NOMO-1 treated with DMSO at 0.1 percent for 48 hours (cell line): ENCODE data around the gene GALNT3.
A peak's percentile ranks its signal among the peaks of the same experiment; 100 is the strongest.

Experiments used
- DNase-seq: peaks from one replicate; lab custom pipeline; 2025; ENCODE audit not compliant: unreplicated experiment; lab: John Stamatoyannopoulos, UW

Gene GALNT3

GRCh38 chr2:165796819-165797530 is 2.9 kb upstream of the GALNT3 start:
- DNase-seq, result no peak

DNA sequence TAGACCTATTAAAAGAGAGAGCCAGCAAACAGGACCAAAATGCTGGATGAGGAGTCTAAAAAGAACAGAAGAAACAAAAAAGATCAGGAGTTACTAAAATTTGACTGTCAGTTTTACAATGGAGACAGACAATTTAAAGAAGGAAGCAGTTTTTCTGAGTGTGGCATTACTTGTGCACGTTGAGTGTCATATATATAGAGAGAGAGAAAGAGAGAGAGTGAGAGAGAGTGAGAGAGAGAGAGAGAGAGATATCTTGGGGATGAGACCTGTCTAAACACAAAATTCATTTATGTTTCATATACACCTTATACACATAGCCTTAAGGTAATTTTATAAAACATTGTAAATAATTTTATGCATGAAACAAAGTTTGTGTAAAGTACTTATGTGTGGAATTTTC is 2.1 kb upstream of the GALNT3 start:
- peak; percentile 5 for DNase-seq

DNA sequence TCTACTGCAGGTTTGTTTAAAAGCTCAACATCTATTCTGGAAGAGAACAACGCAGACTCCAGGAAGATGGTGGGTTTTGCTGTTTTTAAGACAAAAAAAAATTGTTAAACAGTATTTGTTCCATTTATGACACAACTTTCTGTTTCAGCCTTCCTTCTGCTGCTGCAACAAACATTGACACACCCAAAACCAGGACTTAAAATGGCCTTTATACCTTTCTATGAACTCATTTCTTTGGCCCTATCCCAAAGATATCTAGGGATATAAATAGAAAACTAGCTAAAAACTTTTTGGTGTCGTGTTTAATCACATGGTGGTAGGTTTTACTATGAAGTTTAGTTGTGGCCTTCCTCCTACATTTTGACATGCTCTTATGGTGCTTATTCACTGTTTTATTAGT is 964 bp upstream of the GALNT3 start:
- peak; percentile 26 for DNase-seq

DNA sequence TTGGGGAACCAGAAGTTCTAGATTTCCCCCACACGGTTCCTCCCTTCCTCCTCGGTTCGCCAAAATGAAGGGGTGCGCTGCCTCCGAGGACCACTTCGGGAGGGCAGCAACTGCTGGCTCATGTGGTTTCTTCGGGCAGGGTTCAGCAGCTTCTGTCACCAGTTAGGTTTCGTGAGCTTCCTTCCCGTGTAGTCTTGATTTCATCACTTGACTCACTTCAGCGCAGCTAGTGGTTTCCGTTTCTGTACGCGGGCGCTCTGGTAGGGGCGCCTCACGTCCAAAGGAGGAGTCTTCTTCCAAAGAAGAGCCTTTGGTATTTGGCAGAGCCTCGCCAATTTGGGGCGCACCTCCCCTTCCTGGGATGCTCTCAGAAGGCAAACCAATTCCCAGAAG is 485 bp upstream of the GALNT3 start:
- DNase-seq, result peak; percentile 94

DNA sequence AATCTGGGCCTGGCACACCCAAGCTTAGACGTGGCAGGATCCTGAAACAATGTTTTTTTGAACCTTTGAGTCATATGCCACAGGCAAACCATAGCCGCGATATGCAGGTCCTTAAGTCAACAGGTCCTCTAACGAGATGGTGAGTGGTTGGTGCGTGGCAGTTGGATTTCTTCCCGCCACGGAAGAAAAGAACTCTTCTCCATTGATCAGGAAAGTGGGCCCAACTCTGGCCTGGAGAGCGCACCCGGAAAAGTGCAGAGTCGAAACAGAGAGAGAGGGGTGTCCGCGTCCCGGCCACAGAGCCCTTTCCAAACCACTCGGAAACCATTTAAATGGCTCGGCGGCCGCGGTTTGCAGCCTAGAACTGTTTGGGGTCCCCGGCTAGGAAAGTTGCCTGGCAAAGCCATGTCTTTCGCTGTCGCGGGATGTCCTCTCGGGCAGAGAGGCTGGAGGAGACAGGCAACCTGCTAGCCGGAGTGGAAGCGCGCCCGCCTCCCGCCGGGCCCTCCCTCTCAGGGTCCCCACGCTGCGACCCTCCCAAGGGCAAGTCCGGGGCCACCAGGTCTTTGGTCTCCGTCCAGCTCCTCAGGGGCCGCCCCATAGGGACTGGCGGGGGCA is 777 bp downstream of the GALNT3 start:
- no peak for DNase-seq

- no peak for DNase-seq
These were observed 2.0 kb downstream of the GALNT3 start for GRCh38 chr2:165792104-165792454.

DNA sequence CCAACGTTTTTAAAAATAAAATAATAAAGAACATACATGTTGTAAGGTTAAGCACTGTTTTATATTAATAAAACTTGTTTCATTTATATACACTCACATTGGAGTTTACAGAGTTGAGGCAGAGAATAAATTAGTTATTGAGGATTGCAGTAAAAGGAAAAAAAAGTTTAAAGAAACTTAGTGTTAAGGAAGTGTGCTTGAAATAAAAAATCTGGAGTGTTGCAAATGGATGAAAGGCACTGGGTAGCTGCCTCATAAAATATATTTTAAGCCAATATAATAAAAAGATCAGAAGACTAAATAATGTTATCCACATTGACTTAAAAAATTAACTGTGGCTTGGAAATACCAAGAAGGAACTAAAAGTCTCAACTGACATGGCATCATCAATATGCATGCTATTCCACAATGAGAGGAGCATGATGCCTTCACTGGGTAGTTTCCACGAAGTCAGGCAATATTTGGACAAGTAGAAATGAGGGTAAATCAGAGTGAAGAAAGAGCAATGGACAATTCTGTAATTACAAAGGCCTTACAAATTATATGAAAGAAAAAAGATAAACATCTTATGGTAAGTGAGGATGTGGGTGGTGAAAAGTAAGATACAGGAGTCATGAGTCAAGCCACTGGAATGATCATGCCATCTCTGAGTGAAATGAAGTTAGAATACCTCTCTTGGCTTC is 2.5 kb downstream of the GALNT3 start:
- DNase-seq, result no peak

GRCh38 chr2:165790466-165790865 is 3.6 kb downstream of the GALNT3 start:
- DNase-seq, result no peak

- no peak for DNase-seq
These were observed 6.7 kb downstream of the GALNT3 start for GRCh38 chr2:165787334-165787733.

DNA sequence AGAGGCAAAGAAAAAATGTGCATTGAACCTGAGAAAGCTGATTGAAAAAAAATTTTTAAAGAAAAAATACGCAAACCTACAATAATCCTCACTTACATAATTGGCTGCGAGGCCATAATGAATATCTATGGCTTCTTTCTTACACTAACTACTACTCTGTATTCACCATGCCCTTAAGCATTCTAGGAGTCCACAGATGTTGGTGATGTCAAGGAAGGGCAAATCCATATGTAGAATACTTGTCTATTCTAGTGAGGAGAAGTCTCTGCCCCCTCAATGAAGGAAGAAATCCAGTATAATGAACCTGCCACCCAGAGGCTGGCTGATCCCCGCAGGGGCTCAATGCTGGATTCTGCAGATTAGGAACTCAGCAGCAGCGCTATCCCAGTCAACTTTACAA is 14.3 kb downstream of the GALNT3 start:
- DNase-seq, result no peak

DNA sequence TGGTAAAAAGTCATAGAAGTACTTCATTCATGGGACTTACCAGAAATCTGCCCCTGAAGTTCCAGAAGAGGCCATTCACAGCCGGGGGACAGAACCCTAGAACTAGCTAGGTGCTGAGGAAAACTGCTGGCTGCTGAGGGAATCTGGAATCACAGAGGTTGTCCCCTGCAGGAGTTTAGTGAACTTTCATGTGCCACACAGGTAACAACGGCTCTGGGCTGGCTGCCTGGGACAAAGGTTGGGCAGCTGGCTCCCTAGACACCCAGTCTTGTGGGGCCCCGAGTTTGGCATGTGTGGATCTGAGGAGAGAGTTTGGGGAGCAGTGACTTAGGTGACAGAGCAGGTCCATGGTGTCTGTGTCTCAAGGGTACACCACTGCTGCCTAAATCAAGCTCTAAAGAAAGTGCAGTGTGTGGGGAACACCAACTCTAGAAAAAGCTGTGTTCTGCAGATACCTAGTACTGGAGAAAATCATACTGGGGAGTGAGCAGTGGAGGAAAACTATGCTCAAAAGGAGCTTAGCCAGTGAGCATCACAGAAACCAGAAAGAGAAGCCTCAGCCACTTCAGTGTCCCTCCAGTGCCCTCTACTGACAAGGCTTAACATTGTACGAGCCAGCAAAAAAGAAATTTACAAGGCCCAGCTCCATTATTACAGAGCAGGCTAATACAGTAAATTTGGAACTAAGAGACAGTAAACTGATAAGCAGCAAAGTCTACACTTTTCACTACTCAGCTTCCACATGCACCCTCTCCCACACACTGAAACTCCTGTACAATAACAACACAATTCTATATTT is 15.2 kb downstream of the GALNT3 start:
- DNase-seq, result peak; percentile 5

DNA sequence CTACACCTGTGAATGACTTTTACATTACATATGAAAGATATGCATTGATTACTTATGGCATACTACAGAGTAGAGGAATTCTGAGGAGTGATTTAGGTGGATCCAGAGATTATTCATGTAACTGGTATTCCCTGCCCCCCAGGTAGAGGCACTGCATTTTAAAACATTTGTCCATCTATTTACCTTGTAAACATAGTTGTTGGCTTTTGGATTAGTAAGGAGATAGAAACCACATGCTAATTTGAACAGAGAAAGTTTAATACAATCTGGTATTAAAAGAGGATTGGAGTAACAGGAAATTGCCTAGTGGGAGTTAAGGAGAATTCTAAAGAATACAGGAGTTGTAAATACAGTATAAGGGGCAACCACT is 15.9 kb downstream of the GALNT3 start:
- DNase-seq, result no peak

DNA sequence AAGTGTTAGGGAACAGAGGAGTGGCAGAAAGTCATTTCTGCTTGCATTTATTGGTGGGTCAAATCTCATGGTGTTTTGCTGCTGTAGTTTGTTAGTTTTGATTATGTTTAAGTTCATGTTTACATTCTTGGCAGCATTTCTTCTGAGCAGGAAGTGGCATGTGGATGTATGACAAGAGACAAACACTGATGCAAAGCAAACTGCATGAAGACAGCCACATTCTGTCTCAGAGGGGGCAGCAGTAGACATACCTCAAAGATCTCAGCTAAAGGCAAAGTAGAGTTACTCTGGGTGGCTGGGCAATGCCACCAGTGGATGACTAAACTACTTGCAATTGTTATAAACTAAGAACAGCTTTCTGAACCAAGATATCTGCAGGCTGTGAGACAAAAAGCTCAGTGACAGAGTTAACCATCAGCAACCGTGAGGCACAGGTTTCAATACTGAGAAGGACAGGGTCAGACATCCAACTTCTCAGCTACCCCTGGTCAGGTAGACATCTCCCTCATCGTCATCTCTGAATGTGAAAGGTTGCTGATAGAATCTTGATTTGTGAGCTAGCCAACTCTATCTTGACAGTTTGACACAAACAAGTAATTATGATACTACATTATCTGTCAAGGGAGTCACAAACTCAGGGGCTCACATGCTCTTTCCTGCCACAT is 16.4 kb downstream of the GALNT3 start:
- no peak for DNase-seq

DNA sequence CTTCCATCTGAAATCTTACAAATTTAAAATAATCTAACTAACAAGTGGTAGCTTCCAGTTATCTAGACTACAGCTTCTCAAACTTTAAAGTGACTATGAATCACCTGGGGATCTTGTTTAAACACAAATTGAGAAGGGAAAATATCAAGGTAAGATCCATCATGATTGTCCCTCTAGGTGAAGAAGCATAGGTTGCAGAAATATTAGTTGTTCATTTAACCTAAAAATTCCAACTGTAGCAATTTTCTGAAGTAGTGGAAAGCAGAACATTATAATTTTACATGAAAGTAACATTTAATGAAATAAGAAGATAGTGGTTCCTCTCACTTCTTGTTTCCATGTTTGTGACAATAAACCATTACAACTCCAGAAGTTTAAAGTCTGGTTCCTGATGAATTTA is 17.3 kb downstream of the GALNT3 start:
- DNase-seq, result no peak

DNA sequence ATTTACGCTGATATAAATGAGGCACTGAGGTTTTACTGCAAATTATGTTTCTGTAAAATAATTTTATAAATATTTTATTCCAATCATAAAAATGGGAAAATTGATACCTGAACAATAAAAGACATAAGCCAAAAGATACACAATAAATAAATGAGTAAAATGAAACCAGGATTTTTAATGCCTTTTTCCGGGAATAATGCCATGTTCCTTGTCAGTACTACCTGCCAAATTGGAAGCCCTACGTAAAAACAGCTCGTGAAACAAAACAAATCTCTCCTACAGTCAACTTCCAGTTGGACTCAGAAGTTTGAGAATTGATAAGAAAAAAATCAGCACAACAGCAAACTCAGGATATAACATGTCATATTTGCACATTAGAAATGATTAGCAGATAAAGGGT is 18.0 kb downstream of the GALNT3 start:
- DNase-seq, result no peak

DNA sequence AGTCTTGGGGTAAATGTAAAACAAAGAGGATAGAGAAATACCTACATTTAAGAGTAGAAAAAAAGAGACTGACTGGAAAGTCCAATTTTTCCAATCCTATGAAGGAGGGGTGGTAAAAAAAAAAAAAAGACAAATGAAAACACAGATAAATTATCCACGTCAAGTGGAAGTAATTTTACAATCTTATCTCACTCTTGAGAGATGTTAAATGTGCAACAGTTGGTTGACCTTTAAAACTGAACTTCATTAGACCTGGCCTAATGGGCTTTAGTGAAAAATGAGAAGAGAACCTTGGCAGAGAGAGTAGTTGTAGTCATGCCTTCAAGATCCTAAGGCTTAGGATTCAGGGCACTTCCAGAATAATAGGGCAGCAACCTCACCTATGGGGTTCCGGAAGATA is 20.4 kb downstream of the GALNT3 start:
- no peak for DNase-seq

DNA sequence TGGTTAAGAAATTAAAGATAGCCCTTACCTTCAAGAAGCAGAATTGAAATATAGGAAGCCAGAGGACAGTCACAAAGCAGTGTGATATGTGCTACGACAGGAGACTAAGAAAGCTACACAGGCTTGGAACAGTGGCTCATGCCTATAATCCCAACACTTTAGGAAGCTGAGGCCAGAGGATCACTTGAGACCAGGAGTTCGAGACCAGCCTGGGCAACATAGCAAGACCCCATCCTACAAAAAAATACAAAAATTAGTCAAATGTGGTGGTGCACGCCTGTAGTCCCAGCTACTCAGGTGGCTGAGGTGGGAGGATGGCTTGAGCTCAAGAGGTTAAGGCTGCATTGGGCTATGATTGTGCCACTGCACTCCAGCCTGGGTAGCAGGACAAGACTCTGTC is 21.9 kb downstream of the GALNT3 start:
- DNase-seq, result no peak

- DNase-seq, result no peak
These were observed 27.6 kb downstream of the GALNT3 start for GRCh38 chr2:165766326-165766927.

DNA sequence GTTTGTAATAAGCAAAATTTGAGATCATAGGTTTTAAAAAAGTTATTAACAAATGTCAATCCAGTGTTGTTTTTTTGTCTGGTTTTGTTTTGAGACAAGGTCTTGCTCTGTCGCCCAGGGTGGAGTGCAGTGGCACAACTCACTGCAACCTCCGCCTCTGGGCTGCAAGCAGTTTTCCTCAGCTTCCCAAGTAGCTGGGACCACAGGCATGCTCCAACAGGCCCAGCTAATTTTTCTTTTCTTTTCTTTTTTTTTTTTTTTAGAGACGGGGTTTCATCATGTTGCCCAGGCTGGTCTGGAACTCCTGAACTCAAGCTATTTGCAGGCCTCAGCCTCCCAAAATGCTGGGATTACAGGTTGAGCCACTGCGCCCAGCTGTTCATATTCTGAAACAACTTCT is 31.3 kb downstream of the GALNT3 start:
- no peak for DNase-seq

DNA sequence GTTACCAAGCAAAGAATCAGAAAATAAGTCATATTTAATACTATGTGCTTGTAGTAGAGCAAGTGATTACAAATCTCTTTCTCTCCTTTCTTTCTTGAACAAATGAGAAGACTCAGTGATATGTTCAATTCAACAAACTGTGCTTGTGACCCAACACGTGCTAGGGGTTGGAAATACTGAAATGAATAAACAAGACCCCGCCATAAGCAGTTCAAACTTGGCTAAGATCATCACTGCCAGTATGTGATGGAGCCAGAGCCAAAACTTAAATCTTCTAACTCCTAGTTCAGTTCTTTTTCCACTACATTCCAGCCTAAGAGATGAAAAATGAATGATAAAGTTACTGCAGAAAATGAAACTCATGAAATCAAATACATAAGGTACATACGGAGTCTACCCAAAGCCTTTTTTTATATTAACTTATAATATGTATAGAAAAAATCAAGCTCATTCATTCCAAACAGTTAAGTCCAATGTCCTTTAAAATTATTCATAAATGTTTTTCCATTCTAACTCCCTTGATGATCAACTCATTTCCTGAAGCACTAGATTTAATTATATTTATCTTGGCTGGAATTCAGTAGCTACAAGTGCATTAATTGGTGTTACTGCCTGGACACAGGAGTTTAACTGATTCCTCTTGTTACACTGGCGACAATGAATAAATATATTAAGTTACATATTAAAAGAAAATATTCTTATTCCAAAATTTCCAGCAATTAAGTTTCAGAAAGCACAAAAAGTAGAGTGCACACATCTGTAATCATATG is 36.0 kb downstream of the GALNT3 start:
- no peak for DNase-seq
